WTC11 (cell line): ENCODE results near the gene NFATC2IP. TPM values are rescaled to one million over a fixed set of nuclear protein-coding genes. Genes with fewer than 3 reads are reported as not detected.

Source experiments
- ATAC-seq: fragments of 200-7000 bp; cut with Tn5 transposase; 2 replicates; pipeline ENCODE4 v1.10.0; 2021; ENCODE audit warnings: mild to moderate bottlenecking, moderate library complexity
- CTCF ChIA-PET: fragments of 300-600 bp; sonication (Branson Sonifier 250); formaldehyde crosslinking; loops from one replicate; lab custom pipeline; 2021; ENCODE audit warnings: antibody characterized with exemption; lab: Charles Lee
- POLR2A ChIA-PET: fragments of 350-600 bp; sonication (Branson Sonifier 250); formaldehyde crosslinking; loops from one replicate; lab custom pipeline; 2021; ENCODE audit warnings: antibody characterized with exemption; lab: Charles Lee
- DNase-seq: peaks from one replicate; pipeline ENCODE4 v3.0.0; 2021; ENCODE audit warnings: low spot score
- H3K27ac Mint-ChIP-seq: 2 replicates; pipeline ENCODE4 v1.8.0; 2021; ENCODE audit warnings: mixed read lengths
- H3K27me3 Mint-ChIP-seq: 2 replicates; pipeline ENCODE4 v1.8.0; 2021; ENCODE audit warnings: low read depth, mild to moderate bottlenecking, moderate library complexity, mixed read lengths
- H3K36me3 Mint-ChIP-seq: 2 replicates; pipeline ENCODE4 v1.8.0; 2021; ENCODE audit warnings: mixed read lengths
- H3K4me1 Mint-ChIP-seq: 2 replicates; pipeline ENCODE4 v1.8.0; 2022; ENCODE audit warnings: mixed read lengths
- H3K4me3 Mint-ChIP-seq: 2 replicates; pipeline ENCODE4 v1.8.0; 2021; ENCODE audit warnings: mild to moderate bottlenecking, moderate library complexity, mixed read lengths
- H3K9me3 Mint-ChIP-seq: 2 replicates; pipeline ENCODE4 v1.8.0; 2021; ENCODE audit warnings: mixed read lengths
- ATF3 ChIP-seq: sonication (generic); formaldehyde crosslinking; conservative IDR thresholded peaks from 2 replicates; pipeline ENCODE4 v1.8.1; 2022; ENCODE audit warnings: mild to moderate bottlenecking, missing genetic modification reagents
- CBFB ChIP-seq: sonication (generic); formaldehyde crosslinking; IDR thresholded peaks from 2 replicates; pipeline ENCODE4 v1.8.1; 2022; ENCODE audit warnings: mild to moderate bottlenecking, low read depth, missing genetic modification reagents
- E2F4 ChIP-seq: sonication (generic); formaldehyde crosslinking; IDR thresholded peaks from 2 replicates; pipeline ENCODE4 v1.8.1; 2022; ENCODE audit warnings: low read depth, mild to moderate bottlenecking, moderate library complexity, missing genetic modification reagents, borderline replicate concordance
- GRHL2 ChIP-seq: fragments of 250-450 bp; sonication (Bioruptor Pico); IDR thresholded peaks from 2 replicates; pipeline ENCODE4 v1.8.0; 2022; ENCODE audit warnings: mild to moderate bottlenecking, moderate library complexity; ENCODE audit not compliant: insufficient replicate concordance, severe bottlenecking
- IRF2 ChIP-seq: sonication (generic); formaldehyde crosslinking; IDR thresholded peaks from 2 replicates; pipeline ENCODE4 v1.8.0; 2022; ENCODE audit warnings: low read depth, missing genetic modification reagents, borderline replicate concordance
- NR2C2 ChIP-seq: sonication (generic); formaldehyde crosslinking; IDR thresholded peaks from 2 replicates; pipeline ENCODE4 v1.8.0; 2022; ENCODE audit warnings: mild to moderate bottlenecking, missing genetic modification reagents
- SOX15 ChIP-seq: fragments of 250-450 bp; sonication (Bioruptor Pico); IDR thresholded peaks from 2 replicates; pipeline ENCODE4 v1.9.0; 2021; ENCODE audit warnings: mild to moderate bottlenecking
- SP1 ChIP-seq: sonication (generic); formaldehyde crosslinking; conservative IDR thresholded peaks from 2 replicates; pipeline ENCODE4 v1.8.1; 2022; ENCODE audit warnings: missing genetic modification reagents
- STAT6 ChIP-seq: sonication (generic); formaldehyde crosslinking; conservative IDR thresholded peaks from 2 replicates; pipeline ENCODE4 v1.8.1; 2023; ENCODE audit warnings: mild to moderate bottlenecking, low read depth, missing genetic modification reagents, moderate library complexity
- TEAD4 ChIP-seq: sonication (generic); formaldehyde crosslinking; IDR thresholded peaks from 2 replicates; pipeline ENCODE4 v1.8.0; 2022; ENCODE audit warnings: mild to moderate bottlenecking, missing genetic modification reagents
- ZBTB21 ChIP-seq: sonication (generic); formaldehyde crosslinking; IDR thresholded peaks from 2 replicates; pipeline ENCODE4 v1.8.1; 2023; ENCODE audit warnings: mild to moderate bottlenecking, missing genetic modification reagents, borderline replicate concordance
- ZNF281 ChIP-seq: sonication (generic); formaldehyde crosslinking; IDR thresholded peaks from 2 replicates; pipeline ENCODE4 v1.8.0; 2023; ENCODE audit warnings: mild to moderate bottlenecking, missing genetic modification reagents
- ZNF416 ChIP-seq: fragments of 250-450 bp; sonication (Bioruptor Pico); IDR thresholded peaks from 2 replicates; pipeline ENCODE4 v1.9.0; 2021; ENCODE audit warnings: mild to moderate bottlenecking, inconsistent platforms
- ZNF423 ChIP-seq: fragments of 250-450 bp; sonication (Bioruptor Pico); IDR thresholded peaks from 2 replicates; pipeline ENCODE4 v2.1.2; 2022; ENCODE audit warnings: mild to moderate bottlenecking, moderate library complexity
- ZSCAN18 ChIP-seq: fragments of 250-450 bp; sonication (Bioruptor Pico); IDR thresholded peaks from 2 replicates; pipeline ENCODE4 v2.1.2; 2022; ENCODE audit warnings: mild to moderate bottlenecking, moderate library complexity
- total RNA-seq: library from RNA; stranded (reverse); gene quantifications from 3 replicates; pipeline ENCODE4 v1.2.3, GENCODE V29; 2021
- TF ChIP-seq, protein P1 (sequence below): fragments of 250-450 bp; sonication (Bioruptor Pico); conservative IDR thresholded peaks from 2 replicates; pipeline ENCODE4 v1.9.0; 2021; ENCODE audit warnings: mild to moderate bottlenecking
- TF ChIP-seq, protein P2 (sequence below): sonication (generic); formaldehyde crosslinking; IDR thresholded peaks from 2 replicates; pipeline ENCODE4 v1.8.1; 2023; ENCODE audit warnings: mild to moderate bottlenecking, missing genetic modification reagents
- TF ChIP-seq, protein P3 (sequence below): sonication (generic); formaldehyde crosslinking; IDR thresholded peaks from 2 replicates; pipeline ENCODE4 v1.8.1; 2023; ENCODE audit warnings: mild to moderate bottlenecking, missing genetic modification reagents, moderate library complexity

NFATC2IP gene
- total RNA-seq, 1 experiment from 2014 or later: 66.6 TPM

DNA sequence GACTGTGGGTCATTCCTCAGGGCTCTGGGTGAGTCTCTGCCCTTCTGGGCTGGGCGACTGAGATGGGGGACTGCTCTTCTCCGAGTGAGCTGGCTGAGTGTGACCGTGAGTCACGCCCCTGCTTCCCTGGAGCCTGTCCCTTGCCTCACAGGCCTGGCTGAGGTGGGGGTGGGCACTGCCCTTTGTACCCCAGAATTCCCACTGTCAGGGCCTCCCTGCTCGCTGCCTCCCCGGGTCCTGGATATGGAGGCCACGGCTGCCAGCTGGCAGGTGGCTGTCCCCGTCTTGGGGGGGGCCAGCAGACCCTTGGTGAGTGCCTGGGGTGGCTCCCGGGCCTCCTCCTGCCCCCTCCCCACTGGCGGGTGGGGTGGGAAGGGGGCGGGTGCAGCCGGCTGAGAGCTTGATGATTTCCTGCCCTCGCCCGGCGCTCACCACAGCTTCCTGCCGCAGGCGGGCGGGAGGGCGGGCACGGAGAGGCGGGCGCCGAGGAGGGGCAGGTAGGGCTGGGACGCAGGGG lies 33.9 kb downstream of the NFATC2IP start, which contains the start of gene LAT:
LAT (plus strand) TSS at position 434 of the 517 bp plus-strand sequence. CDS start 366 bp downstream, outside the sequence.
- Mint-ChIP-seq H3K4me1 (no peaks in the 10 kb centered on the region), H3K36me3 (peaks cover 28% of the 10 kb centered on the region), H3K9me3 (peaks cover 11% of the 10 kb centered on the region)
- DNase-seq: no peak
- TF ChIP-seq ZNF423 (CRISPR knock-in tag) (no peak), CBFB (no peak), IRF2 (no peak), ZNF281 (no peak), ATF3 (CRISPR knock-in tag) (no peak), SOX15 (CRISPR knock-in tag) (no peak), SP1 (CRISPR knock-in tag) (no peak), ZNF416 (CRISPR knock-in tag) (no peak)
- TF ChIP-seq, all 79 proteins: peak for 0
- ChIA-PET CTCF (interaction anchor here (0.6 kb wide), 2 partner anchors 27 to 111 kb away, joined by 4 to 5 read pairs; no protein-coding TSS in a partner anchor), POLR2A (no interaction called here)
- no peak within 1 kb of the TSS for H3K4me3 Mint-ChIP-seq
- no peaks in the 10 kb centered on the region for H3K27me3 Mint-ChIP-seq
- no peak within 1 kb of the TSS for H3K27ac Mint-ChIP-seq
- no peak for ATAC-seq

DNA sequence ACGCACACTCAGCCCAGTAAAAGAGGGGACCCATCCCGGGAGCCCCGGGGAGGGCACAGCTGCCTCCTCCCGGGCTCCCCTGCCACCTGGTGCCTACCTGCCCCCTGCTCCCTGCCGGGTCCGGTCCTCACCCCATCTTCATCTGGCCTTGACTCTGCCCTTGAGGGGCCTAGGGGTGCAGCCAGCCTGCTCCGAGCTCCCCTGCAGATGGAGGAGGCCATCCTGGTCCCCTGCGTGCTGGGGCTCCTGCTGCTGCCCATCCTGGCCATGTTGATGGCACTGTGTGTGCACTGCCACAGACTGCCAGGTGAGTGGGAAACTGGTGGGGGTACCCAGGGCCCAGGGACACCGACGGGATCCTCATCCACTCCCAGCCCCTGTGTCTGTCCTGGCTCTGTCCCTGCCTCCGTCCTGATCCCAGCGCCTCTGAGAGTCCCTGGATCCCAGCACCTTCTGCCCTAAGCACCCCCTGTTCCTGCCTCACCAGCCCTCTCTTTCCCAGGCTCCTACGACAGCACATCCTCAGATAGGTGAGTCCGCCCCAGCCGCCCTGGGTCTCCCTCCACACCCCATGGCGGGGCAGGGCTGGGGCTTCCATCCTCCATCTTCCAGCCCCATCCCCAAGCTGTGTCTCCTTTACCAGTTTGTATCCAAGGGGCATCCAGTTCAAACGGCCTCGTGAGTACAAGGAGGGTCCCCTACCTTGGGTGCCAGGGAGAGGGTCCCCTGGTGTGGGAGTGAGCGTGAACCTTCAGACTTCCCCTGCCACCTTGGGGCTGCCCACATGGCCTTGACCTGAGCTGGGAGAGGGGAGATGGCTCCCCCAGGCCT lies 34.7 kb downstream of the NFATC2IP start:
- ATAC-seq (no peak), DNase-seq (no peak)
- peaks cover 11% of the 10 kb centered on the region for H3K9me3 Mint-ChIP-seq
- H3K4me1 Mint-ChIP-seq: no peaks in the 10 kb centered on the region
- H3K36me3 Mint-ChIP-seq: peaks cover 28% of the 10 kb centered on the region
- H3K4me3 Mint-ChIP-seq: no peak overlapping the region
- no peaks in the 10 kb centered on the region for H3K27me3 Mint-ChIP-seq
- ChIA-PET CTCF (no interaction called here), POLR2A (no interaction called here)
- H3K27ac Mint-ChIP-seq: no peak overlapping the region
- TF ChIP-seq, protein P1, sequence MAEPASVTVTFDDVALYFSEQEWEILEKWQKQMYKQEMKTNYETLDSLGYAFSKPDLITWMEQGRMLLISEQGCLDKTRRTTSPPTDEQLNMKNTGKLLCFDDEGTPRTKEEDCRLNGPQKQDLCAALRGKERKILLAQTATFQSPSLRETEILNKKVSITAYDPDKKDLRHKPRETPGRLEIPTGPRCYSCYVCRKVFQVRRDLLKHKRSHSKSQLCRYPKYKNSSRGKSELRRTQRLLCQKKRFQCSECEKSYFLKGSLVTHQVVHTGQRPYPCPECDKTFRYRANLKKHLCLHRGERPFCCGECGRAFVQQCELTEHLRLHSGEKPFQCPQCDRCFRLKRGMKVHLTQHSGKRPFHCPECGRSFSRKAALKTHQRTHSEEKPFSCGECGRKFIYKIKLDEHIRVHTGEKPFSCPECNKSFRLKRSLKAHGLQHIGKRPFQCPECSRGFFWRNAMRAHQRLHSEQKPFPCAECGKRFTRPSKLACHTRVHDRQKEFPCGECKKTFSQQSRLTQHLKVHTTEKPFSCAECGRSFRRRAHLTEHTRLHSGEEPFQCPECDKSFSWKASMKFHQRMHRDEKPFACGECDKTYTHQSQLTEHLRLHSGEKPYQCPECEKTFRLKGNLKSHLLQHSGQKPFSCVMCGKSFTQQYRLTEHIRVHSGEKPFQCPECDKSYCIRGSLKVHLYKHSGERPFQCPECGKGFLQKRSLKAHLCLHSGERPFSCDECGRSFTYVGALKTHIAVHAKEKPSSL (CRISPR knock-in tag): no peak
- TF ChIP-seq TEAD4 (CRISPR knock-in tag) (no peak), IRF2 (no peak), ZBTB21 (CRISPR knock-in tag) (no peak), NR2C2 (CRISPR knock-in tag) (no peak), GRHL2 (CRISPR knock-in tag) (no peak), ZSCAN18 (no peak), STAT6 (no peak), E2F4 (CRISPR knock-in tag) (no peak)
- TF ChIP-seq, protein P2, sequence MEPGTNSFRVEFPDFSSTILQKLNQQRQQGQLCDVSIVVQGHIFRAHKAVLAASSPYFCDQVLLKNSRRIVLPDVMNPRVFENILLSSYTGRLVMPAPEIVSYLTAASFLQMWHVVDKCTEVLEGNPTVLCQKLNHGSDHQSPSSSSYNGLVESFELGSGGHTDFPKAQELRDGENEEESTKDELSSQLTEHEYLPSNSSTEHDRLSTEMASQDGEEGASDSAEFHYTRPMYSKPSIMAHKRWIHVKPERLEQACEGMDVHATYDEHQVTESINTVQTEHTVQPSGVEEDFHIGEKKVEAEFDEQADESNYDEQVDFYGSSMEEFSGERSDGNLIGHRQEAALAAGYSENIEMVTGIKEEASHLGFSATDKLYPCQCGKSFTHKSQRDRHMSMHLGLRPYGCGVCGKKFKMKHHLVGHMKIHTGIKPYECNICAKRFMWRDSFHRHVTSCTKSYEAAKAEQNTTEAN (CRISPR knock-in tag): no peak
- TF ChIP-seq, protein P3, sequence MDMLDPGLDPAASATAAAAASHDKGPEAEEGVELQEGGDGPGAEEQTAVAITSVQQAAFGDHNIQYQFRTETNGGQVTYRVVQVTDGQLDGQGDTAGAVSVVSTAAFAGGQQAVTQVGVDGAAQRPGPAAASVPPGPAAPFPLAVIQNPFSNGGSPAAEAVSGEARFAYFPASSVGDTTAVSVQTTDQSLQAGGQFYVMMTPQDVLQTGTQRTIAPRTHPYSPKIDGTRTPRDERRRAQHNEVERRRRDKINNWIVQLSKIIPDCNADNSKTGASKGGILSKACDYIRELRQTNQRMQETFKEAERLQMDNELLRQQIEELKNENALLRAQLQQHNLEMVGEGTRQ: no peak
